ENCODE data around the gene PIP4K2C. TPM values are rescaled to one million over a fixed set of nuclear protein-coding genes. Genes with fewer than 3 reads are reported as not detected.
"Not testable (repeated sequence)": the region's sequence is repeated elsewhere in the genome, so short reads cannot be mapped to it uniquely, and the experiment has no call there.

The PIP4K2C gene
- total RNA-seq, 1 experiment from 2014 or later, result 37.1 TPM

DNA sequence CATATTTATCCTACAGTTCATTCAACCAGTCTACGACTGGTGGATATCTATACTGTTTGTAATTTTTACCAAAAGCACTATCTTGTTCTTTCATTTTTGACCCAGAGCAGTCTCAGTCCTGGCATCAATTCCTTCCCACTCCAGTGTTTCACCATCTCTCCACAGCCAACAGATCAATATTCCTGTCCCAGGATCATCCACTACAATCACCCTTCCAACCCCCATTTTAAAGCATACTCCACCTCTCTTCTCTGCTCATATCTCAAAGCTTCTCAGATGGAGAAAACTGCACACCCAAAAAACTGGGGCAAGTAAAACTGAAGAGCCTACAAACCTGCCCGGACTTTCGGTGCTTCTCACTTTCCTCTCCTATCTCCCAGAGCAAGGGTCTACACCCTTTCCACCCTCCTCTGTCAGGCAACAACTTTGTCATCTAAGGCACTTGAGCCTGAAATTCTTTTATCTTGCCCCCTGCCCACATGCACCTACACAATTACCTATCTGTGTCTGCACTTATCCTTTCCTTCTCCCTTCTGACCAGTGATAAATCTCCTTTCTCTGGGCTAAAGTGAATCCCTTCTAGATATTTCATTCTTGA, 4.1 kb upstream of the PIP4K2C start:
- H4K8ac ChIP-seq (replicated peaks; ENCODE audit: insufficient read length, low read depth, low read length), result no peak overlapping the region
- H3K14ac ChIP-seq (ENCODE audit: insufficient read depth, low read length), result no peak overlapping the region
- H2BK120ac ChIP-seq (ENCODE audit: low read depth, low read length, poor library complexity, severe bottlenecking), result no peak overlapping the region
- H3K23me2 ChIP-seq (ENCODE audit: insufficient read length, low read depth, low read length, poor library complexity, severe bottlenecking), result peaks cover 13% of the 10 kb centered on the region
- H4K5ac ChIP-seq (ENCODE audit: insufficient read length, low read depth, low read length), result no peak overlapping the region
- no peak overlapping the region for H3T11ph ChIP-seq (ENCODE audit: low read length)
- peaks cover under 1% of the 10 kb centered on the region for H3K79me1 ChIP-seq (ENCODE audit: insufficient read depth, low read depth, low read length, poor library complexity, severe bottlenecking)
- Mint-ChIP-seq H3K27me3 (ENCODE audit: low read depth) (no peaks in the 10 kb centered on the region), H3K36me3 (ENCODE audit: insufficient read depth in 1 of 3, low read depth in 3 of 3) (peaks cover 4 to 18% (median 14%) of the 10 kb centered on the region in 3 experiments; a peak in 6 of 7 replicates), H3K27ac (no peak overlapping the region), H3K4me3 (no peak overlapping the region), H3K4me1 (peaks cover 8 to 13% of the 10 kb centered on the region in 2 experiments), H3K9me3 (no peaks in the 10 kb centered on the region)
- H3K56ac ChIP-seq (ENCODE audit: insufficient read length, low read depth, low read length), result no peak overlapping the region
- no peak overlapping the region for H2BK12ac ChIP-seq (ENCODE audit: insufficient read length, low read depth, low read length)
- TF ChIP-seq, protein P1, sequence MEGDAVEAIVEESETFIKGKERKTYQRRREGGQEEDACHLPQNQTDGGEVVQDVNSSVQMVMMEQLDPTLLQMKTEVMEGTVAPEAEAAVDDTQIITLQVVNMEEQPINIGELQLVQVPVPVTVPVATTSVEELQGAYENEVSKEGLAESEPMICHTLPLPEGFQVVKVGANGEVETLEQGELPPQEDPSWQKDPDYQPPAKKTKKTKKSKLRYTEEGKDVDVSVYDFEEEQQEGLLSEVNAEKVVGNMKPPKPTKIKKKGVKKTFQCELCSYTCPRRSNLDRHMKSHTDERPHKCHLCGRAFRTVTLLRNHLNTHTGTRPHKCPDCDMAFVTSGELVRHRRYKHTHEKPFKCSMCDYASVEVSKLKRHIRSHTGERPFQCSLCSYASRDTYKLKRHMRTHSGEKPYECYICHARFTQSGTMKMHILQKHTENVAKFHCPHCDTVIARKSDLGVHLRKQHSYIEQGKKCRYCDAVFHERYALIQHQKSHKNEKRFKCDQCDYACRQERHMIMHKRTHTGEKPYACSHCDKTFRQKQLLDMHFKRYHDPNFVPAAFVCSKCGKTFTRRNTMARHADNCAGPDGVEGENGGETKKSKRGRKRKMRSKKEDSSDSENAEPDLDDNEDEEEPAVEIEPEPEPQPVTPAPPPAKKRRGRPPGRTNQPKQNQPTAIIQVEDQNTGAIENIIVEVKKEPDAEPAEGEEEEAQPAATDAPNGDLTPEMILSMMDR (conservative IDR thresholded peaks at IDR 0.05), result no peak
- H3K79me2 ChIP-seq (ENCODE audit: insufficient read depth, low read length), result peaks cover under 1% of the 10 kb centered on the region; the same call in 1 of the 2 replicates
- H3K9ac ChIP-seq (ENCODE audit: extremely low read depth, insufficient read length, low read length), result no peak overlapping the region
- H3K4me1 ChIP-seq (ENCODE audit: insufficient read depth, low read length), result peaks cover 3% of the 10 kb centered on the region; the same call in 1 of the 2 replicates
- no peak overlapping the region for H2BK20ac ChIP-seq (ENCODE audit: low read depth, low read length, poor library complexity, severe bottlenecking)
- no peak overlapping the region for H2BK15ac ChIP-seq (ENCODE audit: low read depth, low read length)
- H4K20me1 ChIP-seq (ENCODE audit: control insufficient read depth, insufficient read depth, insufficient read length), result no peaks in the 10 kb centered on the region
- no peak overlapping the region for H3K4ac ChIP-seq (ENCODE audit: low read depth, low read length)
- H4K91ac ChIP-seq (ENCODE audit: insufficient read length, low read depth, low read length), result no peak overlapping the region
- no CpG with 5 or more reads among the region's 3 CpGs for WGBS (ENCODE audit: extremely low coverage, insufficient read length, low lambda C conversion rate)
- no peak overlapping the region for H2BK5ac ChIP-seq (ENCODE audit: insufficient read length, low read length)
- DNase-seq, result no peak
- H3K27me3 ChIP-seq (ENCODE audit: insufficient read depth, low read length), result no peaks in the 10 kb centered on the region
- H2AK5ac ChIP-seq (ENCODE audit: insufficient read length, low read length), result no peak overlapping the region
- H2AFZ ChIP-seq (ENCODE audit: low read length), result no peak overlapping the region
- H3K9me3 ChIP-seq (ENCODE audit: control insufficient read depth, low read depth, low read length), result no peaks in the 10 kb centered on the region
- no peak overlapping the region for H3K18ac ChIP-seq (ENCODE audit: insufficient read length, low read depth, low read length)
- no peak overlapping the region for H3K4me2 ChIP-seq (ENCODE audit: insufficient read depth, insufficient read length, low read length)
- H3K27ac ChIP-seq (ENCODE audit: insufficient read length, low read depth, low read length), result no peak overlapping the region
- no peak overlapping the region for H3K23ac ChIP-seq (ENCODE audit: insufficient read length, low read depth, low read length)

DNA sequence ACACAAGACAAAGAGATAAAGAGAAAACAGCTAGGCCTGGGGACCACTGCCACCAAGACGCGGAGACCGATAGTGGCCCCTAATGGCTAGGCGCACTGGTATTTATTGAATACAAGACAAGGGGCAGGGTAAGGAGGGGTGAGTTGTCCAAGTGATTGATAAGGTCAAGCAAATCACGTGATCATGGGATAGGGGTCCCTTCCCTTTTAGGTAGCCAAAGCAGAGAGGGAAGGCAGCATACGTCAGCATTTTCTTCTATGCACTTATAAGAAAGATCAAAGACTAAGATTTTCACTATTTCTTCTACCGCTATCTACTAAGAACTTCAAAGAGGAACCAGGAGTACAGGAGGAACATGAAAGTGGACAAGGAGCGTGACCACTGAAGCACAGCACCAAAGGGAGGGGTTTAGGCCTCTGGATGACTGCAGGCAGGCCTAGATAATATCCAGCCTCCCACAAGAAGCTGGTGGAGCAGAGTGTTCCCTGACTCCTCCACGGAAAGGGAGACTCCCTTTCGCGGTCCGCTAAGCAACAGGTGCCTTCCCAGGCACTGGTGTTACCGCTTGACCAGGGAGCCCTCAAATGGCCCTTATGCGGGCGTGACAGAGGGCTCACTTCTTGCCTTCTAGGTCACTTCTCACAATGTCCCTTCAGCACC, 1.9 kb upstream of the PIP4K2C start:
- not testable (repeated sequence) for H3K23ac ChIP-seq (ENCODE audit: insufficient read length, low read depth, low read length); H3K18ac ChIP-seq (ENCODE audit: insufficient read length, low read depth, low read length); H4K8ac ChIP-seq (replicated peaks; ENCODE audit: insufficient read length, low read depth, low read length); H3K56ac ChIP-seq (ENCODE audit: insufficient read length, low read depth, low read length); H3K9ac ChIP-seq (ENCODE audit: extremely low read depth, insufficient read length, low read length); H3K4me3 Mint-ChIP-seq; H2BK120ac ChIP-seq (ENCODE audit: low read depth, low read length, poor library complexity, severe bottlenecking); DNase-seq; H4K5ac ChIP-seq (ENCODE audit: insufficient read length, low read depth, low read length); H3K27me3 ChIP-seq (ENCODE audit: insufficient read depth, low read length); H3K4ac ChIP-seq (ENCODE audit: low read depth, low read length); H3K4me2 ChIP-seq (ENCODE audit: insufficient read depth, insufficient read length, low read length); H2BK12ac ChIP-seq (ENCODE audit: insufficient read length, low read depth, low read length); H3K9me3 Mint-ChIP-seq; H2BK5ac ChIP-seq (ENCODE audit: insufficient read length, low read length); H2AK5ac ChIP-seq (ENCODE audit: insufficient read length, low read length); H3T11ph ChIP-seq (ENCODE audit: low read length); H2AFZ ChIP-seq (ENCODE audit: low read length); H3K27ac ChIP-seq (ENCODE audit: insufficient read length, low read depth, low read length); H2BK20ac ChIP-seq (ENCODE audit: low read depth, low read length, poor library complexity, severe bottlenecking); H3K4me1 ChIP-seq (ENCODE audit: insufficient read depth, low read length); H2BK15ac ChIP-seq (ENCODE audit: low read depth, low read length); H4K20me1 ChIP-seq (ENCODE audit: control insufficient read depth, insufficient read depth, insufficient read length); H3K27ac Mint-ChIP-seq; H3K9me3 ChIP-seq (ENCODE audit: control insufficient read depth, low read depth, low read length); H4K91ac ChIP-seq (ENCODE audit: insufficient read length, low read depth, low read length); H3K14ac ChIP-seq (ENCODE audit: insufficient read depth, low read length); H3K79me2 ChIP-seq (ENCODE audit: insufficient read depth, low read length); H3K27me3 Mint-ChIP-seq (ENCODE audit: low read depth); H3K79me1 ChIP-seq (ENCODE audit: insufficient read depth, low read depth, low read length, poor library complexity, severe bottlenecking)
- H3K4me1 Mint-ChIP-seq, result peaks cover 15 to 20% of the 10 kb centered on the region in 2 experiments
- WGBS (ENCODE audit: extremely low coverage, insufficient read length, low lambda C conversion rate), result no CpG with 5 or more reads among the region's 15 CpGs
- peaks cover 16% of the 10 kb centered on the region for H3K23me2 ChIP-seq (ENCODE audit: insufficient read length, low read depth, low read length, poor library complexity, severe bottlenecking)
- H3K36me3 Mint-ChIP-seq (ENCODE audit: insufficient read depth in 1 of 3, low read depth in 3 of 3), result peaks cover 3 to 13% (median 12%) of the 10 kb centered on the region in 3 experiments; a peak in 6 of 7 replicates

Data from H9 (cell line).